Chondrocyte (in vitro differentiated cells): Measurements from ENCODE around the gene NOP10. TPM values are rescaled to one million over a fixed set of nuclear protein-coding genes. Genes with fewer than 3 reads are reported as not detected.

Source experiments
- DNase-seq: peaks from one replicate; pipeline ENCODE4 v3.0.0; 2021; ENCODE audit warnings: mixed read lengths, low spot score
- H3K27ac Mint-ChIP-seq: one replicate; pipeline ENCODE4 v1.8.0; 2021; ENCODE audit warnings: mild to moderate bottlenecking, moderate library complexity, mixed read lengths; ENCODE audit not compliant: unreplicated experiment
- H3K27me3 Mint-ChIP-seq: 2 replicates; pipeline ENCODE4 v1.8.0; 2021; ENCODE audit warnings: low read depth, mixed read lengths
- H3K36me3 Mint-ChIP-seq: 2 replicates; pipeline ENCODE4 v1.8.0; 2021; ENCODE audit warnings: low read depth, mixed read lengths
- H3K4me1 Mint-ChIP-seq: 2 replicates; pipeline ENCODE4 v1.8.0; 2021; ENCODE audit warnings: low read depth, mild to moderate bottlenecking, mixed read lengths
- H3K4me3 Mint-ChIP-seq: one replicate; pipeline ENCODE4 v1.8.0; 2021; ENCODE audit warnings: mild to moderate bottlenecking, moderate library complexity, mixed read lengths; ENCODE audit not compliant: unreplicated experiment
- H3K9me3 Mint-ChIP-seq: 2 replicates; pipeline ENCODE4 v1.8.0; 2021; ENCODE audit warnings: low read depth, mixed read lengths
- microRNA-seq: library from miRNA; unstranded; fragments of <30 nt; microRNA quantifications from one replicate; pipeline ENCODE4 v1.2.0, GENCODE V29; 2020; ENCODE audit warnings: borderline number of aligned reads
- total RNA-seq: library from RNA; stranded (reverse); gene quantifications from 3 replicates; pipeline ENCODE4 v1.2.1, GENCODE V29; 2021
- TF ChIP-seq, protein P1 (sequence below): fragments of 200-600 bp; sonication (generic); IDR thresholded peaks from 2 replicates; pipeline ENCODE4 v1.5.0; 2021; ENCODE audit warnings: antibody characterized with exemption, mild to moderate bottlenecking, moderate library complexity

Gene NOP10
- total RNA-seq, 1 donor from 2014 or later = 152 TPM

- no peak overlapping the region for H3K27ac Mint-ChIP-seq
- H3K4me1 Mint-ChIP-seq = peaks cover 17% of the 10 kb centered on the region
- TF ChIP-seq, protein P1, sequence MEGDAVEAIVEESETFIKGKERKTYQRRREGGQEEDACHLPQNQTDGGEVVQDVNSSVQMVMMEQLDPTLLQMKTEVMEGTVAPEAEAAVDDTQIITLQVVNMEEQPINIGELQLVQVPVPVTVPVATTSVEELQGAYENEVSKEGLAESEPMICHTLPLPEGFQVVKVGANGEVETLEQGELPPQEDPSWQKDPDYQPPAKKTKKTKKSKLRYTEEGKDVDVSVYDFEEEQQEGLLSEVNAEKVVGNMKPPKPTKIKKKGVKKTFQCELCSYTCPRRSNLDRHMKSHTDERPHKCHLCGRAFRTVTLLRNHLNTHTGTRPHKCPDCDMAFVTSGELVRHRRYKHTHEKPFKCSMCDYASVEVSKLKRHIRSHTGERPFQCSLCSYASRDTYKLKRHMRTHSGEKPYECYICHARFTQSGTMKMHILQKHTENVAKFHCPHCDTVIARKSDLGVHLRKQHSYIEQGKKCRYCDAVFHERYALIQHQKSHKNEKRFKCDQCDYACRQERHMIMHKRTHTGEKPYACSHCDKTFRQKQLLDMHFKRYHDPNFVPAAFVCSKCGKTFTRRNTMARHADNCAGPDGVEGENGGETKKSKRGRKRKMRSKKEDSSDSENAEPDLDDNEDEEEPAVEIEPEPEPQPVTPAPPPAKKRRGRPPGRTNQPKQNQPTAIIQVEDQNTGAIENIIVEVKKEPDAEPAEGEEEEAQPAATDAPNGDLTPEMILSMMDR = no peak
- H3K9me3 Mint-ChIP-seq = no peaks in the 10 kb centered on the region
- no peak for DNase-seq
- H3K4me3 Mint-ChIP-seq = no peak overlapping the region
- peaks cover 8% of the 10 kb centered on the region for H3K36me3 Mint-ChIP-seq
- no peaks in the 10 kb centered on the region for H3K27me3 Mint-ChIP-seq
Observed at GRCh38 chr15:34292621-34293020, 50.3 kb downstream of the NOP10 start.

Small RNAs within 50 kb of the gene (microRNA-seq; reads per million reads assigned to microRNA genes)
- gene MIR1233-1 = not detected

Other genes starting within 250 kb of the NOP10 start
- gene EMC7, start 241.3 kb downstream of the NOP10 start, total RNA-seq = 88.6 to 106 TPM (median 98.7 TPM) in 3 replicates
- gene PGBD4, start 241.1 kb downstream of the NOP10 start, total RNA-seq = 1.6 to 1.8 TPM (median 1.6 TPM) in 3 replicates
- 35.8 to 47.4 TPM (median 42.0 TPM) in 3 replicates for gene KATNBL1, start 133.0 kb downstream of the NOP10 start, total RNA-seq
- gene EMC4, start 118.1 kb downstream of the NOP10 start, total RNA-seq = 85.8 to 107 TPM (median 90.7 TPM) in 3 replicates
- 20.0 to 25.5 TPM (median 20.8 TPM) in 3 replicates for gene SLC12A6, start 5.4 kb downstream of the NOP10 start, total RNA-seq
- gene NUTM1, start 179 bp upstream of the NOP10 start, total RNA-seq = not detected in 3 replicates
- 30.4 to 36.1 TPM (median 32.1 TPM) in 3 replicates for gene LPCAT4, start 24.1 kb upstream of the NOP10 start, total RNA-seq
- 106 to 116 TPM (median 106 TPM) in 3 replicates for gene GOLGA8A, start 94.7 kb upstream of the NOP10 start, total RNA-seq
- 42.8 to 55.3 TPM (median 52.6 TPM) in 3 replicates for gene GOLGA8B, start 240.5 kb upstream of the NOP10 start, total RNA-seq